HG02973 (cell line): ENCODE measurements around the gene PSMB2.
A peak's percentile ranks its signal among the peaks of the same experiment; 100 is the strongest.
"Not testable (repeated sequence)": the region's sequence is repeated elsewhere in the genome, so short reads cannot be mapped to it uniquely, and the experiment has no call there.

Source experiments
- ATAC-seq: cut with Tn5 transposase; IDR thresholded peaks from one replicate; pipeline ENCODE4 v1.9.1; 2021; ENCODE audit warnings: moderate library complexity; ENCODE audit not compliant: unreplicated experiment

Gene PSMB2

GRCh38 chr1:35641233-35641866 lies at the start of gene PSMB2:
Gene PSMB2 (minus strand): TSS chr1:35641526. CDS start chr1:35641432, 94 bp downstream.
- peak; percentile 78 for ATAC-seq

GRCh38 chr1:35691080-35691479 lies 49.8 kb upstream of the PSMB2 start:
- no peak for ATAC-seq

- ATAC-seq, result not testable (repeated sequence)
These were observed 48.8 kb upstream of the PSMB2 start for GRCh38 chr1:35690103-35690502.

GRCh38 chr1:35688161-35688560 lies 46.8 kb upstream of the PSMB2 start:
- ATAC-seq, result no peak

GRCh38 chr1:35683012-35683411 lies 41.7 kb upstream of the PSMB2 start:
- ATAC-seq, result no peak

- no peak for ATAC-seq
These were observed 38.9 kb upstream of the PSMB2 start for GRCh38 chr1:35680271-35680670.

- no peak for ATAC-seq
These were observed 34.4 kb upstream of the PSMB2 start for GRCh38 chr1:35675773-35676172.

- ATAC-seq, result no peak
These were observed 32.8 kb upstream of the PSMB2 start for GRCh38 chr1:35674111-35674510.

GRCh38 chr1:35672116-35672515 lies 30.8 kb upstream of the PSMB2 start:
- ATAC-seq, result no peak

GRCh38 chr1:35668506-35668905 lies 27.2 kb upstream of the PSMB2 start:
- ATAC-seq, result no peak

GRCh38 chr1:35666916-35667315 lies 25.6 kb upstream of the PSMB2 start:
- ATAC-seq, result no peak

- no peak for ATAC-seq
These were observed 24.9 kb upstream of the PSMB2 start for GRCh38 chr1:35666216-35666615.

- no peak for ATAC-seq
These were observed 22.1 kb upstream of the PSMB2 start for GRCh38 chr1:35663434-35663833.

GRCh38 chr1:35661474-35661795 lies 20.1 kb upstream of the PSMB2 start:
- no peak for ATAC-seq

GRCh38 chr1:35660581-35661473 lies 19.5 kb upstream of the PSMB2 start:
- ATAC-seq, result no peak

GRCh38 chr1:35659589-35659988 lies 18.3 kb upstream of the PSMB2 start:
- no peak for ATAC-seq

GRCh38 chr1:35657851-35658250 lies 16.5 kb upstream of the PSMB2 start:
- ATAC-seq, result no peak

GRCh38 chr1:35656863-35657232 lies 15.5 kb upstream of the PSMB2 start:
- ATAC-seq, result no peak

GRCh38 chr1:35656148-35656862 lies 15.0 kb upstream of the PSMB2 start:
- no peak for ATAC-seq

GRCh38 chr1:35655196-35655595 lies 13.9 kb upstream of the PSMB2 start:
- no peak for ATAC-seq

- ATAC-seq, result no peak
These were observed 9.1 kb upstream of the PSMB2 start for GRCh38 chr1:35650416-35650815.

GRCh38 chr1:35646043-35646442 lies 4.7 kb upstream of the PSMB2 start:
- no peak for ATAC-seq
